HG03354 (cell line): Measurements from ENCODE around the gene ECM1.
A peak's percentile ranks its signal among the peaks of the same experiment; 100 is the strongest.

Source experiments
- ATAC-seq: cut with Tn5 transposase; IDR thresholded peaks from one replicate; pipeline ENCODE4 v1.9.1; 2021; ENCODE audit warnings: mild to moderate bottlenecking; ENCODE audit not compliant: unreplicated experiment, poor library complexity, severe bottlenecking

The ECM1 gene

GRCh38 chr1:150555971-150556865 lies 48.3 kb downstream of the ECM1 start:
- ATAC-seq = no peak

GRCh38 chr1:150557065-150557600 lies 49.2 kb downstream of the ECM1 start:
- no peak for ATAC-seq

DNA sequence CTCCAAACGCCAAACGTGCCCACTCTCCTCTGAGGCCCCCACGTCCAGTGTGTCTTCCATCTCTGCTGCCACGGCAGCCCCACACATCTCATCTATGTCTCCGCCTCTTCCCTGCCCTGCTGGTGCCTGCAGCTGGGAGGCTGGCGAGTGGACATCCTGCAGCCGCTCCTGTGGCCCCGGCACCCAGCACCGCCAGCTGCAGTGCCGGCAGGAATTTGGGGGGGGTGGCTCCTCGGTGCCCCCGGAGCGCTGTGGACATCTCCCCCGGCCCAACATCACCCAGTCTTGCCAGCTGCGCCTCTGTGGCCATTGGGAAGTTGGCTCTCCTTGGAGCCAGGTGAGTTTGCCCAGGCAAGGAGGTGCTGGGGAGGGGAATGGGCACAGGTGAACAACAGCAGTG lies 49.9 kb downstream of the ECM1 start:
- ATAC-seq = no peak

DNA sequence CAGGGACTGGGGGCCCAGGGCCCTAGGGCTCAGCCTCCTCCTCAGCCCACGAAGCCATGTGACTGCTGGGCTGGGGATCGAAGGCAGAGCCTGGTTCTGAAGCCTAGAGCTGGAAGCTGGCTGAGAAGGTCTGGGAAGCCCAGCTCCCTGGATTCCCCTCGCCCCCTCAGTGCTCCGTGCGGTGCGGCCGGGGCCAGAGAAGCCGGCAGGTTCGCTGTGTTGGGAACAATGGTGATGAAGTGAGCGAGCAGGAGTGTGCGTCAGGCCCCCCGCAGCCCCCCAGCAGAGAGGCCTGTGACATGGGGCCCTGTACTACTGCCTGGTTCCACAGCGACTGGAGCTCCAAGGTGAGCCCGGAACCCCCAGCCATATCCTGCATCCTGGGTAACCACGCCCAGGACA lies 50.4 kb downstream of the ECM1 start:
- no peak for ATAC-seq

GRCh38 chr1:150558761-150559655 lies 51.1 kb downstream of the ECM1 start:
- no peak for ATAC-seq

DNA sequence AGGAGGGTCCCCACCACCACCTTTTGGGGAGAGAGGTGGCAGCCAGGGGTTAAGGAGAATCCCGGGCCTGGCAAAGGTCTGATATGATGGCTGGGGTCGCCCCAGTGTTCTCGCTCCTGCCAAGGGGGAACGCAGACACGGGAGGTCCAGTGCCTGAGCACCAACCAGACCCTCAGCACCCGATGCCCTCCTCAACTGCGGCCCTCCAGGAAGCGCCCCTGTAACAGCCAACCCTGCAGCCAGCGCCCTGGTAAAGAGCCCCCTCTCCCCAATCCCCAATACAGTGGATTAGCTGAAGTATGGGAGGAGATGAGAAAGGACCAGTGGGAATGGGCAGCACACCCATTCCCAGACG lies 51.7 kb downstream of the ECM1 start:
- ATAC-seq = no peak

DNA sequence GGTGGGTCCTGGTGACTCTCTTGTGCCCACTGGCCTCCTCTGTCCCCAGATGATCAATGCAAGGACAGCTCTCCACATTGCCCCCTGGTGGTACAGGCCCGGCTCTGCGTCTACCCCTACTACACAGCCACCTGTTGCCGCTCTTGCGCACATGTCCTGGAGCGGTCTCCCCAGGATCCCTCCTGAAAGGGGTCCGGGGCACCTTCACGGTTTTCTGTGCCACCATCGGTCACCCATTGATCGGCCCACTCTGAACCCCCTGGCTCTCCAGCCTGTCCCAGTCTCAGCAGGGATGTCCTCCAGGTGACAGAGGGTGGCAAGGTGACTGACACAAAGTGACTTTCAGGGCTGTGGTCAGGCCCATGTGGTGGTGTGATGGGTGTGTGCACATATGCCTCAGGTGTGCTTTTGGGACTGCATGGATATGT lies 52.1 kb downstream of the ECM1 start:
- no peak for ATAC-seq

- peak; percentile 44 for ATAC-seq
These were observed 52.8 kb downstream of the ECM1 start for GRCh38 chr1:150560576-150561253.

DNA sequence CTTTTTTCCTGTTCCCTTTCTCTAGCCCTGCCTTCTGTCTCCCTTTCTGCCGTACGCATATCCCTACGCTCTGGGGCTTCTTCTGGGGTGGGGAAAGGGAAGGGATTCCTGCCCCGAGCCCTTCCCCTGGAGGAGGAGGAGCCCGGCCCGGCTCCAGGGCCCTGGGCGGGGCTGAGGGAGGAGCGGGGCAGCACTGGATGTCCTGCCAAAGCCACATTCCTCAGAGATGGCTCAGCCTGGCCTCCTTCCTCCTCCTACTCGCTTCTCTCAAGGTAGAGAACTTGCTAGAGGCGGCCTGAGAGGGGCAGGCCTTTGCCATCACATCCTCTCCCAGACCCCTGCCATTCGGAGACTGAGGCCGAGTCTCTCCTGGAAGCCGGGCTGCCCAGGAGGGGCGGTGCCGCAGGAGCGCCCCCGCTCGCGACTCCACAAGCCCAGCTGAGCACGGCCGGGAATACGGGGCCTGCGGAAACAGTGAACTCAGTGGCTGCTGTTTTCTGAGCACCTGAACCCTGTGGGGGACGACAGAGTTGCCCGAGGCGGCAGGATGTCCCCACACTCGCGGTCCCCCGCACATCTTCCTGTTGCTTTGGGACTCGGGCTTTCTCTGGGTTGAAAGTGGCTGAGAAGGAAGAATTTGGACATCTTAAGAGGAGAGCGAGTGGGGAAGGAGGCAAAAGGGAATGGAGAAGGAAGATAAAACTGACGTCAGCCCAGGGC lies 53.5 kb downstream of the ECM1 start:
- peak; percentile 3 for ATAC-seq

DNA sequence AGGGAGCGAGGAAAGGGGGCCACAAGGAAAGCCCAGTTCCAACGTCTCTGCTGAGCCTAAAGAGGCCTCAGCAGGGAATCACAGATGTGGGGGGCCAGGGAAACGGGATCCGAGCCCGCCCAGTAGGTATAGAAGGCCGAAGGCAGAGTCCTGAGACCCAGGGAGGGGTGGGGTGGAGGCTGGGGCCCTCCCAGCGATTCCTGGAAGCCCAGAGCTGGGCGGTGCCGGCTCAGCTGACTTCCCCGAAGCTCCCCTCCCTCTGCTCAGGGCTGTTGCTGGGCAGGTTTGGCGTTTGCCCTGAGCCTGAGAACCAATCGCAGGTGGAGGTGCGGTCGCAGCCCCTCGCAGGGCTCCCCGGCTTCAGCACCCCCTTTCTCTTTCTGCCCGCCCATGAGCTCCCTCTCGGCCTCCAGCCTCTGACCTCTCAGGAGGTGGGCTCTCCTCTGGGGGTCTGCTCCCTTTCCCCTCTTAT lies 54.1 kb downstream of the ECM1 start:
- ATAC-seq = peak; percentile 41

DNA sequence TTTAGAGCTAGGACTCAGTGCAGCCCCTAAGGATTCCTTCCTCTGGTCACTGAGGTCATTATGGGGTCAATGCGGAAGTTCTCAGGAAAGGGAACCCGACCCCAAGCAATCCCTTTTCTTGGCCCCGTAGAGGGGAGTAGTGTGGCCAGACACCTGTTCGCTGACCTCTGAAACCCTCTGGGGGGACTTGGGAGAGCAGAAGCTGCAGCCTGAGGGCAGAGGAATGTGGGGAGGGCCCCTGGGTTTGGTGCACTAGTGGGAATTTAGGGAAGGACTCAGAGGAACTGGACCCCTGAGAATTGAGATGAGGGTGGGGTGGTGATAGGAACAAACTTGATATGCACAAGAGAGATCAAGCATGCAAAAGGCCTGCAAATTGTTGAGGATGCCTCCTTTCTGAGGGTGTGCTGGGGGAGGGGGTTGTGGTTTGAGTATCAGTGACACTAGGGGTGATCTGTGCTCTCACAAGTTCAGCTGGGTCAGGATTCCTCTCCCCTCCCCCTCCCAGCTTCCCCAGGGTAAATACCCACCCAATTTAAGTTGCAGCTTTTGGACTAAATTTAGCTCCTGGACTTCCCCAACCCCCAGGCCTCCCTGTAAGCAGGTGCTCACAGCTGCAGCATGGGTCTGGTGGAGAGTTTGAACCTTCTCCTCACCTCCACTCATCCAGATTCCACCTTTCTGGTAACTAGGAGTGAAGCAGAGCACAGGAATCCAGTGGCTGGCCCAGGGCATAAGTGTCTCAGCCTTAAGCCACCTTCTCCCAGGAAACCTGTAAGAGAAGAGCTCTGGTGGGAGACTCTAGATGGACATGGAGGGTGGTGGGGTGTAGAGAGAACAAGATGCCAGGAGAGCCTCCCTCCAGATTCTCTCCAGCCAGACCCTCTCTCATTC lies 54.8 kb downstream of the ECM1 start:
- ATAC-seq = peak; percentile 45
